ENCODE results near the gene TRIM27.
"Not testable (repeated sequence)": the region's sequence is repeated elsewhere in the genome, so short reads cannot be mapped to it uniquely, and the experiment has no call there.

TRIM27 gene

GRCh38 chr6:28941684-28942448 lies 18.1 kb upstream of the TRIM27 start:
- FAIRE-seq: no peak

GRCh38 chr6:28940858-28941683 lies 17.3 kb upstream of the TRIM27 start:
- FAIRE-seq: no peak

DNA sequence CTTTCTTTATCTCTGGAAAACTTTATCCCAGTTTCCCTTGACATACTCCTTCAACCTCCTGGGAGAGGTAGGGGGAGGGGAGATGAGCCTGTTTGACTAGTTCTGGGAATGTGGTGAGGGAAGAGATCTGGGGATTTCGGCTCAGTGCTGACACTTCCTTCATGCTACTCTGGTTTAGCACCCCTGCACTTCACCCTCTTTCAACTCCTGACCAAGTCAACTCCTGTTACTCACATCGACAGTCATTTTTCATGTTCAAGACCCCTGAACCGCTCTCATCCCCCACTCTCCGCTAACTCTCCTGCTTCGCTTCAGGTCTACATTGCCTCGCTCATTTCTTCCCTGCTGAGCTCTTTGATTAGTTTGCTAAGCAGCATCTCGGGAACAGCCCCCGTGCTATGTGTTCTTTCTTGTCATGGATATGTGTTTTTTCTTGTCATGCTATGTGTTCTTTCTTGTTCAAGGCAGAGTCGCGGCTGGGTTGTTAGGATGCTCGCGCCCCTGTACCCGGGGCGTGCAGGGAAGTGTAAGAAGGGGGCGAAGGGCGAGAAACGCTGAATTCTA lies 16.6 kb upstream of the TRIM27 start:
- FAIRE-seq: no peak

- no peak for FAIRE-seq
Observed at GRCh38 chr6:28933069-28933468, 9.3 kb upstream of the TRIM27 start.

DNA sequence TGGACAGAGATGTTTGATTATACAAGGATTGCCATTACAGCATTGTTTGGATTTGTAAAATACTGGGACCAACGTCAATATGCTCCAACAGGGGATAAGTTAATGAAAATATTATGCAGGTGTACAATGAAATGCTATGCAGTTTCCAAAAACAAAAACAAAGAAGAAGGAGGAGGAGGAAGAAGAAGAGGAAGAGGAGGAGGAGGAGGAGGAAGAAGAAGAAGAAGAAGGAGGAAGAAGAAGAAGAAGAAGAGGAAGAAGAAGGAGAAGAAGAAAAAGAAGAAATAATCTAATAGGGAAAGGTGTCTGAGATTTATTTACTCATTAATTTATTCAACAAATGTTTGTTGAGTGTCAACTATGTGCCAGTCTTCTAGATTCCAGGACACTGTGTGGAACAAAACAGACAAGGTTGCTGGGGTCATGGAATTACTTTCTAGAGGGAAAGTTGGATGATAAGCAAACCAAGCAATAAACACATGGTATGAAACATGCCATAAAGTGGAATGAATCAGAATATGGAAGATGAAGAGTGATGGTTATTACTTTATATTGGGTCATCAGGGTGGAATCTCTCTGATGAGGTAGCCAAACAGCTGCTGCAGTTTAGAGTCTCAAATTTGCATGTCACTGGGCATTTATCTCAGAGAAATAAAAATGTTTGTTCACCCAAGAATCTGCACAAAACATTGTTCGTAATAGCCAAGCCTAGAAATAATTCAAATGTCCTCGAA lies 6.3 kb upstream of the TRIM27 start:
- FAIRE-seq: no peak

DNA sequence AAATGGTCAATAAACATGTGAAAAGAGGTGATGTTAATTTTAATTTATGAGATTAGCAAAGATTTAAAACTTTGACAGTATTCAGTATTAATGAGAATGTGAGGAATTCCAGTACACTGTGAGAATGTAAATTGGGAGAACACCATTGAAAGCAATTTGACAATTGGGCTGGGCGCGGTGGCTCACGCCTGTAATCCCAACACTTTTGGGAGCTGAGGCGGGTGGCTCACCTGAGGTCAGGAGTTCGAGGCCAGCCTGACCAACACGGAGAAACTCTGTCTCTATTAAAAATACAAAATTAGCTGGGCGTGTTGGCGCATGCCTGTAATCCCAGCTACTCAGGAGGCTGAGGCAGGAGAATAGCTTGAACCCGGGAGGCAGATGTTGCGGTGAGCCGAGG lies 5.6 kb upstream of the TRIM27 start:
- not testable (repeated sequence) for FAIRE-seq

GRCh38 chr6:28927846-28928245 lies 4.1 kb upstream of the TRIM27 start:
- no peak for FAIRE-seq

GRCh38 chr6:28922821-28923317 lies 916 bp downstream of the TRIM27 start:
- no peak for FAIRE-seq

DNA sequence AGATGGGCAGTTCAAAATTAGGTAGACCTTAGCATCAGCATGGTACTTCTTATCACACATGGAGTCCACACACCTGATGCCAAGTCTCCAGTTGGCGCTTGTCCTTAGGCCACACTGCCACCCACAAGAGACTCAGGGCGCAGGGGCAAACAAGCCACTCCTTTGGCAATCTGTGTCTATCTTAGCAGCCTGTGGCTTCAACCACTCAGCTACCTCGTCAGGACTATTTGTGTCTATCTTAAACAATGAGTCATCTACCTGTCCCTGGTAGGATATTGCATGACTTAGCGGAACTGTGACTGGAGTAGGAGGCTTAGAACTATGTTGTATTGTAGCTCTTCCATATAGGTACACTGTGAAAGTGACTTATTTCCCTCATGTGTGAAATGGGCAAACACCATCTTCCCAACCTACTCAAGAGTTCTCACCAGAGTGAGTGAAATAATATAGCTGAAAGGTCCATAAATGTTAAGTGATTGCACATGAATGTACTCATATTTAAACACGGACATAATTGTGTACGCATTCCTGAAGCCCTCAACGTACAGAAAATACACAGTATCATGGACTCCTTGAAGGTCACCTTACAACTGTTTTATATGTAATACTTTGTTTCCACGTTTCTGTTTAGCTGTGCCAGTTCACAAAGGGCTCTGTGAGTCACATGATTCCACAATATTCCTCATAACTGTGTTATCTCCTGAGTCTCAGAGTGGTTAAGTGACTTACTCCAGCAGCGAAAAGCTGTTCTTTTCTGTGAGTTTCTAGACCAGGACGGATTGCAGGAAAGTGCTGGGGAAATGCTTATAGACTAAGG lies 1.6 kb downstream of the TRIM27 start:
- FAIRE-seq: no peak

GRCh38 chr6:28920281-28920680 lies 3.5 kb downstream of the TRIM27 start:
- FAIRE-seq: no peak

DNA sequence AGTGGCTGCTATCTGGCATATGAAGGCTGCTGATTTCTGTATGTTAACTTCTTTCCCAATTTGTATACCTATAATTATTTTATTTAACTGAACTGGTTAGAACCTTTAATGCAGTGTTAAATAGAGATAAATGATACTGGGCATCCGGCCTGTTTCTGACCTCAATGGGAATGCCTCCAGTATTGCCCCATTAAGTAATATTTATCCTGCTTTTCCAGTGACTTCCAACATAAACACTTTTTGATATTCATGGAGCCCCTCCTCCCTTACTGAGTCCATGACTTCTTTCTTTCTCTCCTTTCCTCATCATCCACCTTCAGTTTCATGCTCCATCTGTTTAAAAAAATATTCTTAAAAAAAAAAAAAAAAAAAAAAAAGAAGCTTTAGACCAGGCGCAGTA lies 8.8 kb downstream of the TRIM27 start:
- FAIRE-seq: no peak

DNA sequence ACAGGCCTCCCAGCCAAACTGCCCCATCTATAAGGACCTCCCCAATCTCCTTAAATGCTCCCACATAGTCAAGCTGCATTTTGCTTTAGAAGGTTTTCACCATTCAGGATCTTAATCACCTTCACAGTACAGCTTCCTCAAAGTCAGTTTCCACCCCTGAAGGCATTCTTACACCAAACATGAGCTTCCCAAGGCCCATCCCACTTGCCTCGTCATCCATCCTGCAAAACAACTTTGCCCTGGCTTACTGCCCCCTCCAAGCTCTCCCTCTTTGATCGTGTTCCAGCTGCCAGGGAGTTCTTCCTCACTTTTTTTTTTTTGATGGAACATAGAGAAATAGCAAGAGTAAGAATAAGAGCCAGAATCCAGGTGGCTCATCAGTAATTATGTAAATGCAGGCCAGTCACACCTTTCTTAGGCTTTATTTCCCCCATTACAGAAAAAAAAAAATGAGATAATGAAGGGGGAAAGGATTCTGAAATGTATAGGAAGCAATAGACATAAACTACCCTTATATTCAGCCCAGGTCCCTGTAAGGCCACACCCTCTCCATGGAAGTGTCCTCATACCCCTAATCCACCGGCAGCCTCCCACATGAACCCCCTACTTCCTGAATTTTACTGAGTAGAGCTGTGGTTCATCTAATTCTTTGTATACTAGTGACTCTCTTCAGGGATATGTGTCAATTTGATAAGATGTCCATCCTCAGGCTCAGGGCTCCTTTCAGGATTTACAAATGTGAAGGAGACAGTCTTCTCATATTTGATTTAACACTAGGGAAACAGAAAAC lies 12.7 kb downstream of the TRIM27 start:
- FAIRE-seq: no peak

GRCh38 chr6:28907394-28907793 lies 16.4 kb downstream of the TRIM27 start:
- FAIRE-seq: no peak

- FAIRE-seq: no peak
Observed at GRCh38 chr6:28906669-28907068, 17.1 kb downstream of the TRIM27 start.

DNA sequence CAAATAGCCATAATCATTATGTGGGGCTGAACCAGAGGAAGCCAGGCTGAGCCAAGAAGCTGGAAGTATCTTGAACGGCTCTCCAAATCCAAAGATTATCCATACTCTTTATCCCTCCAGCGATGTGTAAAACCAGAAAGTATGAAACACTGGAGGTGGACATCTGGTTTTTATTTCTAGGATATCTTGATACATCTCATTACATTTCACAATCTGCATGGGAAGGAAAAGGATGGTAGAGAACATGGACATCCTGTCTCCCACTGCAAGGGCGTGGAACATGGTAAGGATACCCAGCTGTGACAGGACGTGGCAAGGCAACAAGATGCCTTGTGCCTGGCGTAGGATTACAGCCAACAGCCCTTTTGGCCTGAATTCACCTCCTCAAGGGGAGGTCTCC lies 20.1 kb downstream of the TRIM27 start:
- no peak for FAIRE-seq

DNA sequence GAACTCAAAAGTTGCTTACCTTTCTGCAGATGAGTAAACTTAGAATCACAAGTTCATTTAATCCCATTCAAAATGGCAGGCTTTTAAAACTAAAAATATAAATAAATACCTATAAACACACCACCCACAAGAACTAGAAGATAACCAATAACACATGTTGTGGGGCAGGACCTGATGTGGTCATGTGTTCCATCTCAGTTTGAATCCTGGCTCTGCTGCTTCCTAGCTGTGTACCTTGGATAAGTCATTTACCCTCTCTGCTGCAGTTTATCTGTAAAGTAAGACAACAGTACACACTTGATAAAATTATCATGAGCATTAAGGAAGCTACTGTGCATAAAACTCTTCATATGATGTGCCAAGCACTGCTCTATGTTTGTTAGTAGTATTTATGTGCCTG lies 22.0 kb downstream of the TRIM27 start:
- FAIRE-seq: no peak

DNA sequence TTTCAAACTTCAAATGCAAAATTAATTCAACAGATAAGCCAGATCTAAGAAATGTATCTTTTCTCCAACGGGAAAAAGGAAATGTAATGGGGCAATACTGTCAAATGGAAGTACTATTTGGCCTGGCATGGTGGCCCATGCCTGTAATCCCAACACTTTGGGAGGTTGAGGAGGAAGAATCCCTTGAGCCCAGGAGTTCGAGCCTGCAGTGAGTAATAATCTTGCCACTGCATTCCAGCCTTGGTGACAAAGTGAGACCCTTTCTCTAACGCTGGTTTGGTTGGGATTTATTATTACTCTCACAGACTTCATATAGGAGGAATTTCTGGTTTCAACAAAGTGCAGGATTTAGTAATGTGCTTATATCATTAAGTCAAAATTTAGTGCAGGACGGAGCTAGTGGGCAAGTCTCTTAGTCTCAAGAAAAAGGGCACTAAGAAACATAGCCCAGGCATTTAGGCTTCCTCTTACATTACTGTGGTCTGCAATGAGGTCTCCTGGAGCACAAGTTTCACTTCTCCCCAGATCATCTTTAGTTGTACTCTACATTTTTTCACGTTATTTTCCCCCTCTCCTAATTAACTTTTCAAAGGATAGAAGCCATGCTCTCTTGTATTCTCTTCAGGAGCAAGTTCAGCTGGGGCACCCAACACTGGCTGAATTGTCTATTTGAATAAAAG lies 23.1 kb downstream of the TRIM27 start:
- no peak for FAIRE-seq

GRCh38 chr6:28898710-28898965 lies 25.1 kb downstream of the TRIM27 start:
- no peak for FAIRE-seq

GRCh38 chr6:28897369-28897745 lies 26.4 kb downstream of the TRIM27 start:
- FAIRE-seq: no peak

DNA sequence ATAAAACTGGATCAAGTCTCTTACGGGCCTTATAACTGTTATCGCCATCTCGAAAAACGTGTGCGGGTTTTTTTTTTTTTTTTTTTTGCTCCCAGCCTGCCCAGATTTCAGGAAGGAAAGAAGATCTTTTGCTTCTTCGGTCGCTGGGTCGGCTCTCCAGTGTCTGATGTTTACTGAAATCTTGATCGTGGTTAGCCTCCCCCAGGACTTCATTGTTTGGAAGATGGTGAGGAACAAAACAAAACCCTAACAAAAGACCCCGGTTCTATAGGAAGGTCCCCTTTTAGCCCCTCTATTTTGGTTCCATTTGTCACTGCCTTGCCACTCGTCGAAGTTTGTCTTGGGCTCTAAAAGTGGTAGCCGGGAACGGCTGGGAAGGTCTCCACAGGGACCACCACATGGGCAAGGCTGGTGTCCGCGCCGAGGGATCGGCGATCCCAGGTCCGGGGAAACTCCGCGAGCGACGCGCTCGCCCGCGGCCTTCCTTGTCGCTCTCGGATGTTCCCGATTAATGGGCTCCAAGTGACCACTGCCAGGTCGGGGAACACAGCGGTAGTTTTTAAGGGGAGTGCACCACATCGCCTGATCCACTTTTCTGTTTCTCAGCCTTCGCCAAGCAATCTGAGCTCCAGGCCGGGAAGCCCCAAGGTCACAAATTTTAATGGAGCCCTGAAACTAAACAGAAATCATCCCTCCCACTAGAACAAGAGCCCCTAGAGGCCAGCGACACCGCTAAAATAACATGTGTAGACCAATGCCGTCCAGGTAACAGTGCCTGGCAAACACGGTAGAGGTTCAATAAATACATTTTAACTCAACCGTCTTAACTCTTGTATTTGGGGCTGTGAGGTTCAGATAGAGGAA lies 27.0 kb downstream of the TRIM27 start:
- FAIRE-seq: peak; percentile 68
